Measurements from ENCODE around the gene LAMTOR5. TPM values are rescaled to one million over a fixed set of nuclear protein-coding genes. Genes with fewer than 3 reads are reported as not detected.
A peak's percentile ranks its signal among the peaks of the same experiment; 100 is the strongest.

The LAMTOR5 gene
- total and polyA plus RNA-seq, 2 of the 13 experiments (the other 11 are each of a cell fraction or from before 2014, with no cell fraction given) = 96.7 to 400 TPM

GRCh38 chr1:110407260-110408210, at the start of gene LAMTOR5 (continued):
- peak; percentile 80; the same call in 1 of the 2 replicates for TF ChIP-seq ZNF180 (CRISPR knock-in tag; IDR thresholded peaks at IDR 0.05; ENCODE audit: borderline replicate concordance, low read depth)
- TF ChIP-seq ZNF839 (CRISPR knock-in tag; IDR thresholded peaks at IDR 0.05; ENCODE audit: borderline replicate concordance) = peak; percentile 36; the same call in 1 of the 2 replicates
- 0 out of 2 replicates have a peak, but pooled peaks have one; percentile 43 for TF ChIP-seq MTF1 (CRISPR knock-in tag; IDR thresholded peaks at IDR 0.05)
- peak; percentile 90 for TF ChIP-seq UBTF (CRISPR knock-in tag; IDR thresholded peaks at IDR 0.05)
- TF ChIP-seq ZSCAN31 (CRISPR knock-in tag; IDR thresholded peaks at IDR 0.05; ENCODE audit: low read depth) = peak; percentile 83
- TF ChIP-seq RBFOX2 (IDR thresholded peaks at IDR 0.05; ENCODE audit: low read depth, low read length) = peak; percentile 97
- peak; percentile 88 for TF ChIP-seq ZNF781 (CRISPR knock-in tag; IDR thresholded peaks at IDR 0.05; ENCODE audit: borderline replicate concordance, not compliant biosample characterization)
- no peak; the same call in 1 of the 2 replicates for TF ChIP-seq KLF15 (CRISPR knock-in tag; IDR thresholded peaks at IDR 0.05; ENCODE audit: borderline replicate concordance)
- peak; percentile 43; the same call in 1 of the 2 replicates for TF ChIP-seq TBX3 (IDR thresholded peaks at IDR 0.05; ENCODE audit: borderline replicate concordance)
- TF ChIP-seq ZBTB34 (CRISPR knock-in tag; IDR thresholded peaks at IDR 0.05) = no peak
- peak; percentile 69; the same call in 1 of the 2 replicates for TF ChIP-seq MYNN (CRISPR knock-in tag; IDR thresholded peaks at IDR 0.05; ENCODE audit: low read depth)
- TF ChIP-seq ZNF275 (CRISPR knock-in tag; IDR thresholded peaks at IDR 0.05; ENCODE audit: borderline replicate concordance) = no peak; the same call in 1 of the 2 replicates
- no peak for TF ChIP-seq DMTF1 (CRISPR knock-in tag; IDR thresholded peaks at IDR 0.05)
- 0 out of 2 replicates have a peak, but pooled peaks have one; percentile 39 for TF ChIP-seq THAP8 (CRISPR knock-in tag; IDR thresholded peaks at IDR 0.05; ENCODE audit: borderline replicate concordance)
- 0 out of 2 replicates have a peak, but pooled peaks have one; percentile 28 for TF ChIP-seq PREB (CRISPR knock-in tag; IDR thresholded peaks at IDR 0.05)
- peak; percentile 98 for TF ChIP-seq ZNF225 (CRISPR knock-in tag; IDR thresholded peaks at IDR 0.05)
- TF ChIP-seq PPARG (CRISPR knock-in tag; conservative IDR thresholded peaks at IDR 0.05) = no peak; the same call in 1 of the 2 replicates

Data from HepG2 (cell line).